PFSK-1 (cell line): ENCODE data around the gene CCDC97.

Experiments
- FOXP2 ChIP-seq: optimal IDR thresholded peaks from 2 replicates; pipeline ENCODE3; 2011; ENCODE audit warnings: borderline replicate concordance, control low read depth, inconsistent platforms; ENCODE audit not compliant: insufficient read depth; ENCODE audit errors: extremely low read length, extremely low read depth
- POLR2AphosphoS5 ChIP-seq: IDR thresholded peaks from 2 replicates; pipeline ENCODE4 v1.6.1; 2012; ENCODE audit warnings: low read depth, mild to moderate bottlenecking, control low read depth, low read length, moderate library complexity
- SIN3A ChIP-seq: IDR thresholded peaks from 2 replicates; pipeline ENCODE4 v1.6.1; 2012; ENCODE audit warnings: mild to moderate bottlenecking, low read length, moderate library complexity, borderline replicate concordance; ENCODE audit not compliant: insufficient read depth
- TAF1 ChIP-seq: IDR thresholded peaks from 2 replicates; pipeline ENCODE4 v1.6.1; 2012; ENCODE audit warnings: low read length, control low read depth, borderline replicate concordance; ENCODE audit not compliant: insufficient read depth
- TF ChIP-seq, protein P1 (sequence below), 2 experiments: IDR thresholded peaks; 2 replicates each; pipeline versions ENCODE4 v1.6.1 to v1.8.0; 2011 to 2012; ENCODE audit warnings: low read depth in 2 of 2, low read length in 2 of 2, control low read depth in 1 of 2, inconsistent platforms in 1 of 2, mild to moderate bottlenecking in 1 of 2, moderate library complexity in 1 of 2; ENCODE audit not compliant: insufficient read depth in 1 of 2

Gene CCDC97

DNA sequence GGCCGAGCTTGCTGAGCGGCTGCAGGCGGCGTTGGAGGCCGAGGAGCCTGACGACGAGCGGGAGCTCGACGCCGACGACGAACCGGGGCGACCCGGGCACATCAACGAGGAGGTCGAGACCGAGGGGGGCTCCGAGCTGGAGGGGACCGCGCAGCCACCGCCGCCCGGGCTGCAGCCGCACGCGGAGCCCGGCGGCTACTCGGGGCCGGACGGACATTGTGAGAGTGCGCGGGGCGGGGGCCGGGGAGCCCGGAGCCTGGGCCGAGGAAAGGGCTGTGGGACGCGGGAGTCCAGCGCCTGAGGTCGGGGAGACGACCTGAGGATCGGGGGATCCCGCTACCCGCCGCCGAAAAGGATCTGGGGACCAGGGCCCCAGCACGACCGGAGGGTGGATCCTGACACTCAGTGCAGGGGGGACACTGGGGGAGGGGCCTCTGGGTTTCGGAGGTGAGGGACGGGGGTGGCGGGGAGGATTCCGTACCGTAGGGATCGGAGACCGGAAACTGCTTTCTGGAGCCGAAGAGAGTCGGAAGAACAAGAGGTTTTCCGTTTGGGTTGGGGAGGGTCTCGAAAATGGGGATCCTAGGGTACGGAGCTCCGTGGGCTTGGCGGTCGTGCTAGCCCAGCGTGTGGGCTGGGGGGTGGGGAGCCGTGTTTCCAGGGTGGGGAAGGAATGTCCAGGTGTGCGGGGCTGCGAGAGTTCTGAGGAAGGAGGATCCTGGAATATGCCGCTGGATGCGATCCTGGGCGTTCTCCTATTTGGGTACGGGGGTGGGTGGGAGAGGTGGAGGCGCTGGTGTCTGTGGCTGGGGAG, 45.2 kb upstream of the CCDC97 start:
- TF ChIP-seq, protein P1, sequence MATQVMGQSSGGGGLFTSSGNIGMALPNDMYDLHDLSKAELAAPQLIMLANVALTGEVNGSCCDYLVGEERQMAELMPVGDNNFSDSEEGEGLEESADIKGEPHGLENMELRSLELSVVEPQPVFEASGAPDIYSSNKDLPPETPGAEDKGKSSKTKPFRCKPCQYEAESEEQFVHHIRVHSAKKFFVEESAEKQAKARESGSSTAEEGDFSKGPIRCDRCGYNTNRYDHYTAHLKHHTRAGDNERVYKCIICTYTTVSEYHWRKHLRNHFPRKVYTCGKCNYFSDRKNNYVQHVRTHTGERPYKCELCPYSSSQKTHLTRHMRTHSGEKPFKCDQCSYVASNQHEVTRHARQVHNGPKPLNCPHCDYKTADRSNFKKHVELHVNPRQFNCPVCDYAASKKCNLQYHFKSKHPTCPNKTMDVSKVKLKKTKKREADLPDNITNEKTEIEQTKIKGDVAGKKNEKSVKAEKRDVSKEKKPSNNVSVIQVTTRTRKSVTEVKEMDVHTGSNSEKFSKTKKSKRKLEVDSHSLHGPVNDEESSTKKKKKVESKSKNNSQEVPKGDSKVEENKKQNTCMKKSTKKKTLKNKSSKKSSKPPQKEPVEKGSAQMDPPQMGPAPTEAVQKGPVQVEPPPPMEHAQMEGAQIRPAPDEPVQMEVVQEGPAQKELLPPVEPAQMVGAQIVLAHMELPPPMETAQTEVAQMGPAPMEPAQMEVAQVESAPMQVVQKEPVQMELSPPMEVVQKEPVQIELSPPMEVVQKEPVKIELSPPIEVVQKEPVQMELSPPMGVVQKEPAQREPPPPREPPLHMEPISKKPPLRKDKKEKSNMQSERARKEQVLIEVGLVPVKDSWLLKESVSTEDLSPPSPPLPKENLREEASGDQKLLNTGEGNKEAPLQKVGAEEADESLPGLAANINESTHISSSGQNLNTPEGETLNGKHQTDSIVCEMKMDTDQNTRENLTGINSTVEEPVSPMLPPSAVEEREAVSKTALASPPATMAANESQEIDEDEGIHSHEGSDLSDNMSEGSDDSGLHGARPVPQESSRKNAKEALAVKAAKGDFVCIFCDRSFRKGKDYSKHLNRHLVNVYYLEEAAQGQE (IDR thresholded peaks at IDR 0.05; ENCODE audit: insufficient read depth in 1 of 2, low read depth in 2 of 2, low read length in 2 of 2), result no peak
- TF ChIP-seq POLR2AphosphoS5 (no peak), SIN3A (0 out of 2 replicates have a peak, but pooled peaks have one; percentile 35), TAF1 (0 out of 2 replicates have a peak, but pooled peaks have one; percentile 57), FOXP2 (no peak)

DNA sequence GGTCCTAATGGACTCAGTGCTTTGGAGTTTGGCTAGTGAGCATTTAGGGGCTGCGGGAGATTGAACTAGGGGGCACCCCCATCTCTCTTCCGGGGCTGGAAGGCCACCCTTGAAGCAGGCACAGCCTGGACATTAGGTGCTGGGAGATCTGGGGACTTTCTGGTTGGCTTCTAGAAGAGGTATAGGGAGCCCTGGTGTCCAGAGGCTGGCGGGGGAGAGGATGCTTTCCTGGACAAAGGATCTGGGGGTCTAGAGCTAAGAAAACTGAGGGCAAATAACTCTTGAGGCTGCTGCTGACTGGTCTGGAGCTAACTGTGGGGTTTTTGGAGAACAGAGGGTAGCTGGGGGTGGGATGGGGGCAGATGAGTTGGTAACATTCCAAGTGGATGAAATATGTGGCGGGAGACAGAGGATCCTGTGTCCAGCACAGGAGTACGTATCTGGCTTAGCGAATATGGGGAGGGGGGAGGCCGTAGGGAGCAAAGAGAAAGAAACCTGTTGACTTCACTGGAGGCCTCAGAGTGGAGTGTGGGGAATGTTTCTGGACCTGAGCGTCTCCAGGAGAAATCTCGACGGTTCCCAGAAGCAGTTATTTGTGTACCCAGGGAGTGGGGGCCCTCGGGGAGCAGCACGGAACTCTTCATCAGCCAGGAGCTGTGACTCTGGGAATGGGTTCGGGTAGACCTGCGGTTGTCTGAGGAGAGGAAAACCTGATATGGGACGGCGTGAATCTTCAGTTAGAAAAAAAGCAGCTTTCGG, 44.4 kb upstream of the CCDC97 start:
- TF ChIP-seq POLR2AphosphoS5 (no peak), TAF1 (no peak), FOXP2 (no peak), SIN3A (no peak)
- TF ChIP-seq, protein P1 (IDR thresholded peaks at IDR 0.05; ENCODE audit: insufficient read depth in 1 of 2, low read depth in 2 of 2, low read length in 2 of 2), result no peak

DNA sequence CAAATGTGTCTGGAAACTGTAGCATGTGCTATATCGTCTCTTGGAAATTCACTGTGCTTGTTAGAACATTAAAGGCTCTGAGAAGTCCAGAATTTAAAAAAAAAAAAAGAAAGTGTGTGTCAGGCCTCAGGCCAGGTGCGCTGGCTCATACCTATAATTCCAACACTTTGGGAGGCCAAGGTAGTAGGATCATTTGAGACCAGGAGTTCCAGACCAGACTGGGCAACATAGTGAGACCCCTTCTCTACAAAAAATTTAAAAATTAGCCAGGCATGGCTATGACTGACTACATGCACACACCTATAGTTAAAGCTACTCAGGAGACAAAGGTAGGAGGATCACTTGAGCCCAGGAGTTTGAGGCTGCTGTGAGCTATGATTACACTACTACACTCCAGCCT, 40.9 kb upstream of the CCDC97 start:
- TF ChIP-seq SIN3A (no peak), TAF1 (no peak), FOXP2 (no peak), POLR2AphosphoS5 (no peak)
- TF ChIP-seq, protein P1 (IDR thresholded peaks at IDR 0.05; ENCODE audit: insufficient read depth in 1 of 2, low read depth in 2 of 2, low read length in 2 of 2), result no peak

DNA sequence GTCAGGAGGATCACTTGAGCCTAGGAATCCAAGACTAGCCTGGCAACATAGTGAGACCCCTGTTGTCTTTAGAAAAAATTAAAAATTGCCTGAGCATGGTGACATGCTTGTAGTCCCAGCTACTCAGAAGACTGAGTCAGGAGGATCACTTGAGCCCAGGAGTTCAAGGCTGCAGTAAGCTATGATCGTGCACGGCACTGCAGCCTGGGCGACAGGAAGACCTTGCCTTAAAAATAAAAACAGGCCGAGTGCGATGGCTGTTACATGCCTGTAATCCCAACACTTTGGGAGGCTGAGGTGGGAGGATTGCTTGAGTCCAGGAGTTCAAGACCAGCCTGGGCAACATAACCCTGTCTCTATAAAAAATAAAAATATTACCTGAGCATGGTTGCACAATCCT, 40.4 kb upstream of the CCDC97 start:
- TF ChIP-seq FOXP2 (no peak), POLR2AphosphoS5 (no peak), TAF1 (no peak), SIN3A (no peak)
- TF ChIP-seq, protein P1 (IDR thresholded peaks at IDR 0.05; ENCODE audit: insufficient read depth in 1 of 2, low read depth in 2 of 2, low read length in 2 of 2), result no peak
